GM12873 (cell line): Measurements from ENCODE around the gene MLX.

ENCODE experiments used
- TF ChIP-seq, protein P1 (sequence below): IDR thresholded peaks from 2 replicates; pipeline ENCODE4 v1.5.1; 2012; ENCODE audit warnings: low read depth, mild to moderate bottlenecking, moderate library complexity, low read length, control low read depth; ENCODE audit not compliant: insufficient read depth; ENCODE audit errors: missing control alignments

MLX gene

GRCh38 chr17:42563543-42563942, 3.4 kb upstream of the MLX start:
- TF ChIP-seq, protein P1, sequence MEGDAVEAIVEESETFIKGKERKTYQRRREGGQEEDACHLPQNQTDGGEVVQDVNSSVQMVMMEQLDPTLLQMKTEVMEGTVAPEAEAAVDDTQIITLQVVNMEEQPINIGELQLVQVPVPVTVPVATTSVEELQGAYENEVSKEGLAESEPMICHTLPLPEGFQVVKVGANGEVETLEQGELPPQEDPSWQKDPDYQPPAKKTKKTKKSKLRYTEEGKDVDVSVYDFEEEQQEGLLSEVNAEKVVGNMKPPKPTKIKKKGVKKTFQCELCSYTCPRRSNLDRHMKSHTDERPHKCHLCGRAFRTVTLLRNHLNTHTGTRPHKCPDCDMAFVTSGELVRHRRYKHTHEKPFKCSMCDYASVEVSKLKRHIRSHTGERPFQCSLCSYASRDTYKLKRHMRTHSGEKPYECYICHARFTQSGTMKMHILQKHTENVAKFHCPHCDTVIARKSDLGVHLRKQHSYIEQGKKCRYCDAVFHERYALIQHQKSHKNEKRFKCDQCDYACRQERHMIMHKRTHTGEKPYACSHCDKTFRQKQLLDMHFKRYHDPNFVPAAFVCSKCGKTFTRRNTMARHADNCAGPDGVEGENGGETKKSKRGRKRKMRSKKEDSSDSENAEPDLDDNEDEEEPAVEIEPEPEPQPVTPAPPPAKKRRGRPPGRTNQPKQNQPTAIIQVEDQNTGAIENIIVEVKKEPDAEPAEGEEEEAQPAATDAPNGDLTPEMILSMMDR: no peak

GRCh38 chr17:42563950-42564349, 3.0 kb upstream of the MLX start:
- TF ChIP-seq, protein P1: no peak

- TF ChIP-seq, protein P1: no peak
These were observed 1.9 kb upstream of the MLX start for GRCh38 chr17:42564815-42565522.

- TF ChIP-seq, protein P1: no peak
These were observed 1.2 kb upstream of the MLX start for GRCh38 chr17:42565523-42566214.

GRCh38 chr17:42566215-42566882, 551 bp upstream of the MLX start:
- TF ChIP-seq, protein P1: no peak

DNA sequence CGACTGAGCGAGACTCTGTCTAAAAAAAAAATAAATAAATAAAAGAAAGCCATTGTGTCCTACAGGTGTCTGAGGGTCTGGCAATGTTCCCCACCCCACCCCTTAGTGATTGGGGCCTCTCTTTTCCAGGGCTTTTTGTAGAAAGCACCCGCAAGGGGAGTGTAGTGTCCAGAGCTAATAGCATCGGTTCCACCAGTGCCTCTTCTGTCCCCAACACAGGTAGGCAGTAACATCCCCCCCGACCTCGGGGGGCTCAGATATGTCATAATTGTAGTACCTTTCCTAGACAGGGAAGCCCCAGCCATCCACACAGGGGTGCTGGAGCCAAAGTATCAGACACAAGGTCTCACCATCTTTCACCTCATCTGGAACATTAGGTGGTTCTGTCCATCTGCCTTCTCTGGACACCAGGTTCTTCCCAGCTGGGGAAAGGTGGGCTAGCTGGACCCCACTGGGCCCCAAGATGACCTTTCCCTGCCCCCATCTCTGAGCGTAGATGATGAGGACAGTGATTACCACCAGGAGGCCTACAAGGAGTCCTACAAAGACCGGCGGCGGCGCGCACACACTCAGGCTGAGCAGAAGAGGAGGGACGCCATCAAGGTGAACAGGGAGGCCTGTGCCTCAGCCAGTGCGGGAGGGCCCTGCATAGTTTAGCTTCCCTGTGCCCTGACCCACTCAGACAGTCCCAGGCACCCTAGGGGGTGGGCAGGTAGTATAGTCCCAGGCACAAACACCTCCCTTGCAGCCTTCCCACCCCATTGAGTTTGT, 1.6 kb downstream of the MLX start:
- TF ChIP-seq, protein P1: no peak
